Right ventricle myocardium inferior (tissue), 1 donor: ENCODE results near the gene MARCHF7. TPM values are rescaled to one million over a fixed set of nuclear protein-coding genes. Genes with fewer than 3 reads are reported as not detected.

Source experiments
- ATAC-seq: fragments of 200-7000 bp; cut with Tn5 transposase; one replicate; pipeline ENCODE4 v1.9.1; 2020; ENCODE audit warnings: mild to moderate bottlenecking, moderate library complexity
- DNase-seq: peaks from one replicate; pipeline ENCODE4 v3.0.0; 2021; ENCODE audit errors: missing footprints
- intact Hi-C: fragments of 100-400 bp; cut with DNase I; formaldehyde crosslinking; loops from one replicate; pipeline ENCODE4 v1.11.0; 2022
- total RNA-seq: library from RNA; stranded (reverse); fragmentation: NEBNext Ultra II Directional; extraction: Animal tissue kit (Norgen Biotek cat#: 25700); gene quantifications from one replicate; pipeline ENCODE4 v1.2.1, GENCODE V29; 2021
- donor health status: DM: no; HTN: yes; CAD: no; lungs with severe emphysema.

The MARCHF7 gene
- total RNA-seq, 1 donor from 2014 or later, result 79.3 TPM

DNA sequence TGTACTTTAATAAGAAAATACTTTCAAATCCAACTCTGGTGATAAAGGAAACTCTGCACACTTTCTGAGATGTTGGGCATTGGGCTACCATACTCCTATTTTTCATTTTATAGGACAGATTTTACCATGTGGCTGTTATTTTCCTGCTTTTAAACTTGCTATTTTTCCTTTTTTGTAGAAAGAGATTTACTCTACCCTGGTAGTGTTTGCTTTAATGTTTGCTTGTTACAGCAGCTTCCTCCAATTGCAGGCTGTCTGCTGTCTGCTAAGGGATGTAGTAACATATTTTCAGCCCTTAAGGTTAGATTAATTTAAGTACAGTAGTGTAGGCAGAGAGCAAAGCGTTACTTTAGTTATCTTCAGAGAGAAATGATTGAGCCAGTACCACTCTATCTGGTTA is 38.6 kb downstream of the MARCHF7 start:
- DNase-seq (no peak), ATAC-seq (no peak)
- intact Hi-C loops, result no loop called here

DNA sequence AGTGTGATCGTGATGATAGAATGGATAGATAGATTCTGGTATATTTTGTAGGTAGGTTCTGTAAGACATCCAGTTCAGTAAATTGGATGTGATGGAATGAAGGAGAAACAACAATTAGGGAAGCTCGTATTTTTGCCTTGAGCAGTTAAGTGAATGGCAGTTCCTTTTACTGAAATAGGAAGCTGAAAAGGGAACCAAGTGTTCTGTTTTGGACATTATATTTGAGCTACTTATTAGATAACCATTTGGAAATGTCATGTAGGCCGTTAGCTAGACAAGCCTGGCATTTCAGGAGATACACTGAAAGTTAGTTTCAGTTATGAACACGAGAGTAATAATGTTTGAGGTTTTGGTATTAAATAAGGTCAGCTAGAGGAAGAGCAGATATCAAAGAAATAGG is 41.5 kb downstream of the MARCHF7 start:
- ATAC-seq (no peak), DNase-seq (no peak)
- intact Hi-C loops, result no loop called here

DNA sequence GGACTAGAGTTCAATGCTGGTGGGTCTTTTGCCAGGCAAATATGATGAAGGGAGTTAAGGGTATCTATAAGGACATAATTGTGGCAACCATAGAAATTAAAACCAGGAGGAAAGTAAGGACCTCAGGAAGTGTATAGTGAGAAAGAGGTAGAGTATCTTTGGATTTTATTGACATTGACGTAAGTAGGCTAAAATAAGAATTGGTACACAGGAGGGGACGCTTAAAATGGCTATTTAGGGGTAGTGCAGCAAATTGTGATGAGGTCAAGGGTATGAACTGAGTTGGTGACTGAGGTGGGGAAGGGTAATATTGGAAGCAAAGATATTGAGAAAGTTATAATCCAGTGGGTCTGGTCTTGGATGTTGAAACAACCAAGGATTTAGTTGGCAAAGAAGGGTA is 42.7 kb downstream of the MARCHF7 start:
- ATAC-seq (no peak), DNase-seq (no peak)
- intact Hi-C loops, result loop anchor here (5.0 kb wide), 1 partner anchor 43 kb away; the partner anchor contains the start of gene MARCHF7

DNA sequence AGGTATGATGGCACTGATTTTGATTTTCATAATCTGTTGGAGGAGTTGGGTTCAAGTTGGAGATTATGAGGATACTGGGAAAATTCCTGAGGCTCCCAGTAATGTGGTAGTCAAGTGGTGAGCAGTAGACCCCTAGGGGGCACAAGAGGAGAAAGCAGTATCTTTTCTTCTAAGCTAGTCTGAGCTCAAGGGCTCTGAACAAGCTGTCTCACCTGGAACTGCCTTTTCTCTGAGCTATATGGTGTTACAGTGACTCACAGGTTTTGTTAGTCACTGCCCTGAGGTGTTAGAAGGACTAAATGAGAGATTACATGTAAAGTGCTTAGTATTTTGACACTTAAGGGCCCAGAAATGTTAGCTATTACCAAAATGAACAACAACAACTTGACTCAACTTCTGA is 43.5 kb downstream of the MARCHF7 start:
- ATAC-seq (no peak), DNase-seq (no peak)
- intact Hi-C loops, result loop anchor here (5.0 kb wide), 1 partner anchor 43 kb away; the partner anchor contains the start of gene MARCHF7

DNA sequence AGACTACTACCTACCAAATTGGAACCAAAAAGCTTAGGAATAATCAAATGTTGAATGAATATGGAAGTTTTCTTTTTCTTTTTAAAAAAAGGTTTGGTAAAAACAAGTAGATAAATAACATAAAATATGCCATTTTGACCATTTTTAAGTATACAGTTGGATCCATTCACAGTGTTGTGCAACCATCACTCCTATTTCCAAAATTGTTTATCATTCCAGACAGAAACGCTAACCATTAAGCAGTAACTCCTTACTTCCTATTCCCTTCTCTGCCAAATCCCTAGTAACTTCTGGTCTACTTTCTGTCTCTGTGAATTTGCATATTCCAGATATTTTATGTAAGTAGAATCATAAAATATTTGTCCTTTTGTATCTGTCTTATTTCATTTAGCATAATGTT is 45.9 kb downstream of the MARCHF7 start:
- intact Hi-C loops, result loop anchor here (5.0 kb wide), 1 partner anchor 46 kb away; the partner anchor contains the start of gene MARCHF7

DNA sequence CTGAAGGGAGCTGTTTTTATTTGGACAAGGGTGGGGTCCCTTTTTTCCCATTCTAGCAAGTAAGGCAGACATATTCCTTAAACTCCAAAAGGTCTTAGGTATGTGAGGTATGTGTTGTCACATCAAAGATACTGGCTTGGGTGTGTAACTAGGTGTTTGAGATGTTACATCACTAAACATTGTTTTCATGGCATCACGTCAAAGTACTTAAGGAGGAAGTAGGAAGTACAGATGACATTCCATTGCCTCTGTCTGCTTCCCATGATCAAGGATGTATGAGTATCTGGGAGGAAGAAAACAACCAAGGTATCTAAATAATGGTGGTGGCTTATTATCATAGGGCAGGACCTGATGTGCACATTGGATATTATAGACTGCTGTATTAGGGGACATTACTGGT is 46.4 kb downstream of the MARCHF7 start:
- DNase-seq, result no peak
- intact Hi-C loops, result loop anchor here (5.0 kb wide), 1 partner anchor 46 kb away; the partner anchor contains the start of gene MARCHF7
- ATAC-seq, result no peak

More for the DNA sequence above, 45.9 kb downstream of the MARCHF7 start:
- no peak for ATAC-seq
- no peak for DNase-seq

DNA sequence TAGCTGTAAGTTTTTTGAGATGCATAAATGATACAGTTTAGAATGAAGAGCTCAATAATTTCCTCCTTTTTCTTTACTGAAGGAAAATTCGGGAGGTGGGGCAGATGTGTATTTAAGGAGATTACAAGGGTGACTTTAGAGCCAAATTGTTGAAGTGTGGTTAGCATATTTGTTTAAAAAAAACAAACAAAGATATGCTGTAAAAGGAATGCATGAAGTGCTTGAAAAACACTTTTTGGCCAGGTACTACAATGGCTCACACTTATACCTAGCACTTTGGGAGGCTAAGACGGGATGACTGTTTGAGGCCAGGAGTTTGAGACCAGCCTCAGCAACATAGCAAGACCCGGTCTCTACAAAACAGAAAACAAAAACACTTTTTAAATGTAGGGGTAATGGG is 47.3 kb downstream of the MARCHF7 start:
- no peak for DNase-seq
- intact Hi-C loops, result loop anchor here (5.0 kb wide), 1 partner anchor 47 kb away; the partner anchor contains the start of gene MARCHF7
- no peak for ATAC-seq

DNA sequence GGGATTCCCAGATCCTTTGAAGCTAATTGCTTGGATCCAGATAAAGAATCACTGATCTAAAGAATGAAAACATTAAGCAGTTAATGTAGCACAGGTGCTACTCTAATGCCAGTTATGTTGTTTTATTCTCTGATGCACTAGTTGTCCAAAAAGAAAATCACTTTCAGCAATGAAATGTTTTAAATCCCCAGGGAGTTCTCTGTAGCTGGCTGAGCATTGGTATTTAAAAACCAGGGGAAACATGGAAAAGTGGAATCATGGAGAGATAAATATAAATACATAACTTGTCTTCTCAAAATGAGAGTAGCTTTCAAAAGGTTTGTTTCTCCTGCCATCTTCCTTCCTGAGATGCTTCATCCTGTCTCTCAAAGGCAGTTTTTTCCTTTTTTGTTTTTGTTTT is 48.0 kb downstream of the MARCHF7 start:
- intact Hi-C loops, result no loop called here
- ATAC-seq, result no peak
- DNase-seq, result no peak

DNA sequence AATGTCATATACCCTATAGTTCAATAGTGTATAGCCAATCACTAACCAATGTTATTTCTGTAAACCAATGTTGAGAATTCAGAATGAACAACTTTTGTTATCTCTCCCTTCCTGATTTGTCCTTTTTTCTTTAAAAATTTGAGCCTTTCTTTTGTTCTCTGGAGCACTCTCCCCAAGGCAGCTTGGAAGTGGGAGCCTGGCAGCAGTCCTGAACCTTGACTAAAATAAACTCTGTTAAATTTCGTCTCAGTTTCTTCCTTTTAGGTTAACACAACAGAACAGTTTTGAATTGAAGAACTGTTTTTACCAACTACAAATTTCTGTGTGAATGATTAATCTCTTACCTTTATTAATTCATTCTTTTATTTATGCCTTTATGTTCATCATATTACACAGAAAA is 49.8 kb downstream of the MARCHF7 start:
- DNase-seq, result no peak
- ATAC-seq, result no peak
- intact Hi-C loops, result no loop called here

Other genes with a start within 250 kb of the MARCHF7 start
- 35.3 TPM for gene BAZ2B, start 96.0 kb upstream of the MARCHF7 start, total RNA-seq
- 21.9 TPM for gene CD302, start 85.7 kb downstream of the MARCHF7 start, total RNA-seq
- 0.57 TPM for gene LY75, start 192.2 kb downstream of the MARCHF7 start, total RNA-seq